Measurements from ENCODE around the gene ZNF35.

DNA sequence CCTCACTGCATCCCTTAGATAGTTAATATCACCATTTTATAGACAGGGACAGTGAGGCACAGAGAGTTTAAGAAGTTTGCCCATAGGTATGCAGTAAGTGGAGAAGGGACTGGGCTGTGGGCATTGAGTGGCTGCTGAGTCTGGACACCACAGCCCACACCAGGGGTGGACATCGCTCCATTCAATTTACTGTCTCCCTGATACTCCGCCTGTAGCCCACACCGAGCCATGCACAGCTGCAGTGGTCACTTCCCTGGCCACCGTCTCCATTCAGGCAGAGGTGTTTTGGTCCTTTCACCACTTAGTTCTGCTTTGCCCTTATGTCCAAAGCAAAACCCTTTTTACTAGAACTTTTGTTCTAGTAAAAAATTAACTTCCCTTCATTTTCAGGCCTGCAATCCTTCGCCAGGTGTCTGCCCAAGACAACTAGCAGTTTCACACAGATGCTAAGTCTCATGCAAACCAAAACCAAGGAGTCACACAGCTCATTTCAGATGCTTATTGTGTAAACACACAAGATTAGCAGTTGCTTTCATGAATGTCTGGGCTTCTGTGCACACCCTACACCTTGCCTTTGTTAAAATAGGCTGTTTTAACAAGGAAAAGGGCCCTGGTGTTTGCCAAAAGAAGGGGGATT is 30.1 kb downstream of the ZNF35 start:
- TF ChIP-seq POLR2AphosphoS5 (IDR thresholded peaks at IDR 0.05; ENCODE audit: low read depth, low read length) (no peak), POLR2A (IDR thresholded peaks at IDR 0.05; ENCODE audit: low read depth, low read length) (no peak)
